Measurements from ENCODE around the gene MAP3K13.

GRCh38 chr3:185479373-185479945 lies 116.5 kb downstream of the MAP3K13 start:
- TF ChIP-seq CTCF (conservative IDR thresholded peaks at IDR 0.05; ENCODE audit: low read depth, low read length): no peak
- no peak for TF ChIP-seq EZH2phosphoT487 (IDR thresholded peaks at IDR 0.05; ENCODE audit: borderline replicate concordance, low read length)
